Activated CD8-positive, alpha-beta memory T cell treated with anti-CD3 and anti-CD28 coated beads for 48 hours (primary cell): ENCODE data around the gene NUMA1.

ENCODE experiments used
- DNase-seq, 3 experiments: peaks; one replicate each; pipeline ENCODE4 v3.0.0-alpha.2; 2020; ENCODE audit warnings: low read depth in 2 of 3, low spot score in 2 of 3

Gene NUMA1

DNA sequence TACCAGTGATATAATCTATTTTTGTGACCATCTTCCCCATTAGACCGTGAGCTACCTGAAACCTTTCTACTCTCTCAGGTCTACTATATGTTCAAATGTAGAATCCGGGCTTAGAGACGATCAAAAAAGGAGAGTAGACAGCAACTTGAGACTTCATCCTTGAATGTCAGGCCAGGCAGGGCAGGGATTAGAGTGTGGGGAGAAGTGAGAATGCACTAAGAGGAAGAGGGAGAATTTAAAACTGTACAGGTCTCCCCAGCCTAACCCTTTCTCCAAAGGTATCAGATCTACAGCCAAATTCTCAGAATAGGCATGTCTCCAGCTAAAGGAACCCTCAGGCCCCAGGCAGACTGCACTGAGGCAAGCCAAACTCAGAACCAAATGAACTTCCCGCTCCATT lies 21.8 kb upstream of the NUMA1 start:
- no peak for DNase-seq

DNA sequence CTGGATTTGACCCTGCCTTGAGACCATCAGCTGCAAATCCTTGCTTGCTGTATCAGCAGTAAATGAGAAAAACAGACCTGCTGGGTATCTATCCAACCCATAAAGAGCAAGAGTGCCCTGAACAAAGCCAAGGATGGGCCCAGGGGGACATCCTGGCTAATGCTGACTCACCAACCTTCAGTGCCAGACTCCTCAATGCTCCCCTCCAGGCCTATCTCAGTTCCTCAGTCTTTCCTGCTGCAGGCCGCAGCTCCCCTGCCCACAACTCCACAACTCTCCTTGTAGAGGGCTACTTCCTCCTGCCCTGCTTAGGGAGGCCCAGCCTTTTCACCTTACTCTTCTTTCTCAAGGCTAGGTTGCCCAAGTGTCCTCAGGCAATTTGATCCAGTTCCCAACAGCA lies 20.1 kb upstream of the NUMA1 start:
- no peak for DNase-seq

DNA sequence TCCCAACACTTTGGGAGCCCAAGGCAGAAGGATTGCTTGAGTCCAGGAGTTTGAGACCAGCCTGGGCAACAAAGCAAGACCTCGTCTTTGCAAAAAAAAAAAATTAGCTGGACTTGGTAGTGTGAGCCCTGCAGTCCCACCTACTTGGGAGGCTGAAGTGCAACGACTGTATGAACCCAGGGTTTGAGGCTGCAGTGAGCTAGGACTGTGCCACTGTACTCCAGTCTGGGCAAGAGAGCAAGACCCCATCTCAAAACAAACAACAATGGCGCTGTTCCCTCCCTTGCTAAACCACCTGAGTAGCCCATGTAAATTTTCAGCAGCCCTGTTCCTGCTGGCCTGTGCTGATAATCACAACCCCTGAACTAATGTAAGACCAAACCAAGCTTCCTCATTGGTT lies 19.7 kb upstream of the NUMA1 start:
- DNase-seq = no peak

DNA sequence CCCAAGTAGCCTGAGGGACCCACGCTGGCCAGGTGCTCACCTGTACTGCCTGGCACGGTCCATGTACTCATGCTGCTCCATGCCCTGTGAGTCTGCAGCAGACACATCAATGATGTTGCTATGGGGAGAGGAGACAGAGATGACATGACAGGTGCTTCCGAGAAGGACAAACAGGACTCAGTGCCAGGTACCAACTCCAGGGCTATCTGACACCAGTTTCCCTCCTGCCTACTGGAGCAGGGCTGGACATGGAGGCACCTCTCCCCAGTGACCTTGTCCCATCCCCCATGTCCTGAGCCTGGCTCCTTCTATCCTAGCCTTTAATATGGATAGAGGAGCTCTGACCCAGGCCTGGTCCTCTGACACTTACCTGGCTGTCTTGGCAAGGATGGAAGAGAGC lies 18.4 kb upstream of the NUMA1 start:
- DNase-seq = no peak

DNA sequence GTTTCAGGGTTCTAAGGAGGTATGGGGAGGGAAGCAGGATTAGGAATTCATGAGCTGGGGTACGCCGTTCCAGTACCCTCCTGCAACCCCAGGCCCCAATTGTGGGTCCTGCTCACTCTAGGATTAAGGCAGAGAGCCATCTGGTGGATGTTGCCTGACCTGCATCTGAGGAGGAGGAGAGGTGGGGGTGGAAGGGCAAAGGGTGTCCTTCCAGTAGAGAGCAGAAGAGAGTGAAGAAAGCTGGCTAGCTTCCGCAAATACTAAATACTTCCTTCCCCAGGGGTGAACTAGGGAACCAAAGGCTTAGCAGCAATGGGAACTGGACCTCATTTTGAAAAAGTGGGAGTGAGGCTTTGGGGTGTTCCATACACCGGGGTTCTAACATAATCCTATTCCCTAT lies 10.9 kb upstream of the NUMA1 start:
- DNase-seq = no peak

DNA sequence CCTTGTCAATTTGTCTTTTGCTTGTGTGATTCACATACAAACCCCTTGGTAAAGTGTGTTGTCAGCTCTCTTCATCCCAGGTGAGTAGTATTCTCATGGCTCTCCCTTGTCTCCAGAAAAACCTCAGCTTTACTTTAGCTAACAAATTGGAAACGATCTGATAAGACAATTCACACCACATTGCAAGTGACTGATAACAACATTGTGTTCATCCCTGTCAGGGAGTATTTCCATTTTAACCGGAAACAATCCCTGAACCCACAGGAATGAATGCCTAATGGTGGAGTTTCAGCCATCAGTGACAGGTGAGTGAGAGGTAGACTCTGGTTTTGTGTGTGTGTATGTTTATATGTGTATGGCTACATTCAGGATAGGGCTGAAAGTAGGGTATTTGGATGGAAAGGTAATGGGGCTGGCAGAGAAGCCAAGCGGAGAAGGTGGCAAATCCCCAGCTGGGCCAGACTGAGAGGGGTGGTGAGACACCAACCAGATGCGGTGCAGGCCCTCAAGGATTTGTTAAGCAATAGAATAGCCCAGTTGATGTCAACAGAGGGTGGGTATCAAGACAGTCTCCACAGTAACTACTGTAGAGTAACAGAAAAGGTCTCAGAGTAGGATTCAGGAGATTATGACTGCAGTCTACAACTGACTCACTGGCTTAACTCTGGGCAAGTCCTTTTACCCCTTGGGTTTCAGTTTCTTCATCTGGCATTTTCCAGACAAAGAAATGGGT lies 7.9 kb upstream of the NUMA1 start:
- no peak for DNase-seq

DNA sequence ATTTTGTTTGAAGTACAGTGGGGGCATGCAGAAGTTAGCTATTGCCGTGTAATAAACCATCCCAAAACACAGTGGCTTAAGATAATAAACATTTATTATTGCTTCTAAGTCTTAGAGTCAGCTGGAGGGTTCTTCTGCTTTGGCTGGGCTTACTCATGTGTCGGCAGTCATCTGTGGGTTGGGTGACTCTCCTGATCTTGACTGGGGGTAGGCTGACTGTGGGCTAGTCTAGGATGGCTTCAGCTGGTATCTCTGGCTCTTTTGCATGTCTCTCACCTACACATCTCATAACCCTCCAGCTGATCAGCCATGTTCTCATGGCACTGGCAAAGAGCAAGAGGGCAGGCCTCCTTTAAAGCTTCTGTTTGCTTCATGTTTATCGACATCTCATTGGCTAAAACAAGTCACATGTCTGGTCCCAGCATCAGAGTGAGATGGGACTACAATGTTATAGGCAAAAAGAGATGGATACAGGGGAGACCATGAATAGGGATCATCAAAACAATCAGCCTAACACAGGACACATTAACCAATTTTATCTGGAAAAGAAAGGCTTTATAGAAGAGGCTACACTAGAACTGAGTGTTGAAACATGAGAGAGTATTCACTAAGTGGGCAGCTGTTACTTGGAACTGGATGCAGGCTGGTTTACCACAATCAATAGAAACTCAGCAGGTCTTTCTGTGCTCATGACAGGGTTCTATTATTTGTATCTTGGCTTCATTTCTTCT lies 5.4 kb upstream of the NUMA1 start:
- no peak for DNase-seq

DNA sequence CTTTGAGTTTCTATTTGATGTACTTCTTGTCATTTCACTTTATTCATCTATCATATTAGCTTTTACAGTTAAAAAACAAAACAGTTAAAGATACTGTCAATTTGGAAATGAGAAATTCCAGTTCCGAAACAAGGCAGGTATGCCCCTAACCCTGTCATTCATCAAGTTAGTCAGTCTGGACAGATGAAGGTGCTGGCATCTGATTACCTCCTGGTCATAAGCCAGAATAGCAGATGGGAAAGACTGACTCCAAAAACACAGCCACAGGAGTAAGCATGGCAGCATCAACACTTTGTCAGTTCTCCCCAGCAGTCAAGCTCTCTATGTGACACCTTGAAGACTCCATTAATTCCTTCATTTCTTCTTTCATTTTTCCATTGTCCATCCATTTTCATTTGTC lies 4.6 kb upstream of the NUMA1 start:
- no peak for DNase-seq

DNA sequence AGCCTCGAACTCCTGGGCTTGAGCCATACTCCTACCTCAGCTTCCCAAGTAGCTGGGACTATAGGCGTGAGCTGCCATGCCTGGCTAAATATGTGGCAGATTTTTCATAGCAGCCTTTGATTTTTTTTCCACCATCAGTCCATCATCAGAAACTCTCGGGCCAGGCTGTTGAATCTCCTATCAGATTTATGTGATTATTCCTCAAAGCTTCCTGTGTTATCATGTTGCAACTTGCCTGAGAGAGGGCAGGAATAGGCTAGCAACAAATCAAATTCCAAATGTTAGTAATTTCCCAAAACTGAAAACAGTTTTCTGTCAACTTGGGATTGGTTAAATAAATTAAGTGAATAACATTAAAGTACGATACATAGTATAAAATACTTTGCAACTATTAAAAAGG lies 3.7 kb upstream of the NUMA1 start:
- DNase-seq = no peak

DNA sequence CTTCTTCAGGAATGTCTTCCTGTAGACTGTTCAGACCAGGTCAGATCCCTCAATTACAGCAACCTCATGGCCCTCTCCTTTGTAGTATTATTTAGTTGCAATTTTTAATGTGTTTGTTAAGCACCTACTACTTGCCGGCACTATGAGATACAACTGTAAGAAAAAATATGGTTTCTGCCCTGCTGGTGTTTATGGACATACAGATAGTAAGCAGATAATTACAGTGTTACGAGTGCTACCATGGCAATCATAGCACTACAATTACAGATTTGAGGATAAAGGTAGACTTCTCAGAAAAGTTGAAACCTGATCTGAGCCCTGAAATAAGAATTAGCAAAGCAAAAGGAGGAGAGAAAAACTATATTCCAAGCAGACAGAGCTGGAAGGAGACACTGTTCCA lies 3.1 kb upstream of the NUMA1 start:
- DNase-seq = no peak

DNA sequence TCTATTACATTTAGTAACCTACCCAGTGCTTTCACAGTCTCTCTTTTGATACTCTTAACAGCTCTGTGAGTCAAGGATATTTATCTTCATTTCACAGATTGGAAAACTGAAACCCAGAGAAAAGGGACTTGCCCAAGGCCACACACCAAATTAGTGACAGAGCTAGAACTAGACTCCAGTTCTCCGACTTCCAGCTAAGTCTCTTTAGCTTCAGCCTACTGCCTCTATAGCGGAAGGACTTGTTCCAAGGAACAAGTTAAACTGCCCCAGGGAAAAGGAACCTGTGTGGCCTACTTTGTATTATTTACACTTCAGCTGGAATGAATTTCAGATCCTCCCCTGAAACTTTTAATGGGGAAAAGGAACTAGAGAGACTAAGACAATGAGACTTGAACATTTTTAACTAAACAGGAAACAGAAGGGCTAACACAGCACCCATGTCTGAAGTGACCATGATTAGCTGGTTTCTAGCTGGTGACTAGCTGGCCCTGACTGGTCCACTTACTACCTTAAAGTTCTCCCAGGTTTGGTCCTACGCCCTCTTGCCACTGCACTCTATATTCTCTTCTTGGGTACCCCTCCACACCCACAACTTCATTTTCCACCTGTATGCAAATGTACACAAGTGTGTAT lies 1.6 kb upstream of the NUMA1 start:
- DNase-seq = no peak

DNA sequence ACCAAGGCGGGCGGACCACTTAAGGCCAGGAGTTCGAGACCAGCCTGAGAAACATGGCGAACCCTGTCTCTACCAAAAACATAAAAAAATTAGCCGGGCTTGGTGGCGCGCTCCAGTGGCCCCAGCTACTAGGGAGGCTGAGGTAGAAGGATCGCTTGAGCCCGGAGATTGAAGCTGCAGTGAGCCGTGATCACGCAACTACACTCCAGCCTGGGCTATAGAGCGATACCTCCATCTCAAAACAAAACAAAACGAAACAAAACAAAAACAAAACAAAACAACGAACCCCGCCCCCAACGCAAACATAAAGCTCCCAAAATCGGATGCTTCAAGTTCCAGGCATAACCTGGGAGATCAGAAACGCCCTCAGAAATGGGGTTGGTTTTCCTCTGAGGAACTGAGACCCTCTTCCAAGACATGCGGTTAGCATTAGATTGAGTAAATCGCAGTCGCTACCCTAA lies 872 bp upstream of the NUMA1 start:
- no peak for DNase-seq

DNA sequence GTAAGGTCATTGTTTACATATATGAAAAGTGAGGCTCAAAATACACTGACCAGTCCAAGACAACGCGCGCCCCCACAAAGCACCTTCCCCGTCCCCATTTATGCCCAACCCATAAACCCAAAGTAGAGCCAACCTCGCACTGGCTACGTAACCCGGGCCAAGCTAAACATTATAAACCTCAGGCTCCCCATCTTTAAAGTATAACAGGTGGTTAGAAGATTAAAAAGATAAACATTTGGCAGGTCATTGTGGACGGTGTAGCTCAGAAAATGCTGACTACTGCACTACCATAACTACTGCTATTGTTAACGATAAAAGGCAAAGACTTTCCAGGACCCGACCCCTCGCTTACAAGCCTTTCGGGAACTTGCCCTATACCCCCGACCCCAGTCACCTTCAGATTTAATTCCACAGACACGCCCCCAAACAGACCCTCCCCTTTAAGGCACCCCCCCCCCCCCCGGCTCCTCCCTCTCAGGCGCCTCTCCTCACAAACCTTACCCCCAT lies 470 bp downstream of the NUMA1 start:
- no peak for DNase-seq

DNA sequence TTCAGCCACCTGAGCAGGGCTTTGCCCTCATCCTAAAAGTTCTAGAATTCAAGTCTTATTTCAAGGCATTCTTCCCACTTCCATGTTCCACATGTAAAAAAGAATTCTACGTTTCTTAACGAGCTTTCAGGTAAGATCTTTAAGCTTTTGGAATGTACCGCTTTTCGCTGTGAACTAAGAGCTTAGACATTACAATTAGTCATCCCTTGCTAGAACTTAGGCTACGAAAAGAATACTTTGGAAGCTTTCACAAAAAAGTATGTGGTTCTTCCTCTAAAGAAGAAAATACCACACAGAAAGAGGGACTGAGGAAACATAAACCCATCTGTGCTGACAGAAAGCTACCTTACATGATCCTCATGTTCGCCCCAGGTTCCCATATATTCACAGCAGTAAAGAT lies 1.9 kb downstream of the NUMA1 start:
- DNase-seq = no peak

DNA sequence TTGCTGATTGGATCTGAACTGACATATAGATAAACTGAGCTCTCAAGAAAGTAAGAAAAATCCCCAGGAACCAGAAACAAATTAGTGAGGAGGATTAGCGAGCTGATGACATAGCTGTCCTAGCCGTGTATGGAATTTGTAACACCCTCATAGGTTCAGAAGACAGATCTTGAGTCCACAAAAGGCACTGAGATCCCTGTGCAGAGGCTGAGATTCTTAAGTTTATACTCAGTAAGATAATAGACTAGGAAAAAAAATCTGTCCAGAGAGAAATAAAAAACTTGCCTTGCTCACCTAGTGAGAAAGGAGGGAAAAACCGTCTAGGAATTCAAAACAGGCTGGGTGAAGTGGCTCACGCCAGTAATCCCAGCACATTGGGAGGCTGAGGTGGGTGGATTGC lies 4.6 kb downstream of the NUMA1 start:
- DNase-seq = no peak

DNA sequence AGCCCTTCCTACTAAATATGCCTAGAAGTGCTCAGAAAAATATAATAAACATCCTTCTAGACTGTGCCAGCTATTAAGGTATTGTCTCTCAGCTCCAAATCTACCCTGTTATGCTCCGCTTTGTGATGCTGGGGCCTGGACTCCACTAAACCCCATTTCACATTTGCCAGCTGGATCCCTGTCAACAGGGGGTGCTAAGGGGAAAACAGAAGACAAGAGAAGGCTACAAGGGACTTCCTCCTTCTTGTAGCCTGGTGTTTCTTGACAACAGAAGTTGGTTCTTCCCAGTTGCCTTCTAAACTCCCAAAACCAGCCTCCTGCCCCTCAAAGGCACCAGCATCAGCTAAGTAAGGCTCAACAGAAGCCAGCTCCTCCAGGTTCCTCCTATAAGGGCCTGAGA lies 5.2 kb downstream of the NUMA1 start:
- no peak for DNase-seq

DNA sequence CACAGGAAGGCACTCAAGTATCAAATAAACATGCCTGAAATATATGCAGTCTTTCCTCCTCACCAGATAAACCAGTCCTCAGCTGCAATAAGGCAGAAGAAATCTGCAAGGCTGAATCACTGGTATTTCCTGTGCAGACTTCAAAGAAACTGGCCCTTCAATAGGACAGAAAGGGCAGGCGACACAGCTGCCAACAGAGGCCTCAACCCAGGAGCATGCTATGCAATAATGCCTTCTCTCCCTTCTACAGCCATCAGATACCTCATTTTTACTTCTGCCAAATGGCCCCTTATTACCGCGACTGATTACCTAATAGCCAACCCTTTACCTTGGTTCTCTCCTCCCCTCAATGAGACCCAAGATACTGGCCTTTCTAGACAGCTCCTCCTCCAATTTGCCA lies 8.0 kb downstream of the NUMA1 start:
- no peak for DNase-seq

DNA sequence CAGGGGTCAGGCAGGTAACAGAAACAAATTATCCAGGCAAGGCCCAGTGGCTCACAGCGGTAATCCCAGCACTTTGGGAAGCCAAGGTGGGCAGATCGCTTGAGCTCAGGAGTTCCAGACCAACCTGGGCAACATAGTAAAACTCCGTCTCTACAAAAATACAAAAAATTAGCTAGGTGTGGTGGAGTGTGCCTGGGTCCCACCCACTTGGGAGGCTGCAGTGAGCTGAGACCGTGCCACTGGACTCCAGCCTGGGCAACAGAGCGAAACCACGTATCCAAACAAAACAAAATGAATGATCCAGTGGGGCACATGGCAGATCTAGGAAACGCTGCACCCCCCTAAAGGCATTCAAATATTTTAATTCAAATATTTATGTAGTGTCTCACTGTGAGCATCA lies 9.9 kb downstream of the NUMA1 start:
- no peak for DNase-seq

DNA sequence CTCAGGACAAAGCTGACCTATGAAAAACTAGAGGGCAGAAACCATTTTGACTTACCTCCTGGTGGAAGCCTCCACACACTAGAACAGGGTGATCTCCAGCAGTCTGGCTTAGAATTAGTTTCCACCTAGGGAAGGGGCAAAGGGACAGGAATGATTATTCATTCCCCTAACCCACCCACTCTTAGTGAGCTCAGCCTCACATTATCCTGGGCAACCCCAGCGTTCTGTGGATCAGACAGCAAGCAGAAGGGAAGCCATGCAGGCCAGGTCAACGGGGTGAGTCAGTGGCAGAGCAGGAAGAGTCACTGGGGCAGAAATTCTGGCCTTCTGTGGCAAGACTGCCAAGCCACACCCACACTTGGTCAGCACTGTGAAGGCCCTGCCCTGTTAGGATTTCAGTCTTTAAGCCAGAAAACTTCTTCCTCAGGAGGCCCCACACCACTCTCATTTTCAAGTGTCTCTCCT lies 10.5 kb downstream of the NUMA1 start:
- no peak for DNase-seq

DNA sequence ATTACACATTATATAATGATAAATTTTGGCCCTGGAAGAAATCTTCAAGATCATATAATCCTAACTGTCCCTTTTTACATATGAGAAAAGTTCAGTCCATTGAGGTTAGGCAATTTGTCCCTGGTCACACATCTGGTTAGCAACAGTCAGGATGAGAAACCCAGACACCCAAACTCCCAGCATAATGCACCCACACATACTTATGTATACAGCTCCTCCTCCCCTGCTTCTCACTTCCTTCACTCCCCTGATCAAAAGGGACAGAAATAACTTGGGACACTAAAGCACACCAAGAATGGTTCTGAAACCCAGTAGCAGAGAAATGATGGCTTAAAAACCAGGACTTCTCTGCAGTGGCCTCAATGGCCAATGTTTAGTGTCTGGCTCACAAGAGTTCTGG lies 11.1 kb downstream of the NUMA1 start:
- DNase-seq = no peak

DNA sequence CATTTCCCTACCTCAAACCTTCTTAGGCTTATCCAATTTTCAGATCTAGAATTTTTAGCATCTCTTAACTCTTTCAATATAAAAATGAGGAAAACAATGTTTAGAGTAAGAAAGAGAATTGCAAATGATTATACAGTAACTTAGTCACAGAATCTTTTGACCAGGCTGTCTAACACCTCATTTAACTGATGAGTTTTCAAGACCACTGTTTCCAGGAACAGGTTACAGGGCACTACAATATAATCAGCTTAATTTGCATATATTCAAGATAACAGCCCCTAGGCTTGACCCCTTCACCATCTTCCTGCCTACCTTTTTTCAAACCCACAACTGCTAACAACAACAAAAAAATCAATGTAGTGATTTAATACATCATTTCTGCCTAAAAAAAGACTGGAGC lies 12.7 kb downstream of the NUMA1 start:
- no peak for DNase-seq

DNA sequence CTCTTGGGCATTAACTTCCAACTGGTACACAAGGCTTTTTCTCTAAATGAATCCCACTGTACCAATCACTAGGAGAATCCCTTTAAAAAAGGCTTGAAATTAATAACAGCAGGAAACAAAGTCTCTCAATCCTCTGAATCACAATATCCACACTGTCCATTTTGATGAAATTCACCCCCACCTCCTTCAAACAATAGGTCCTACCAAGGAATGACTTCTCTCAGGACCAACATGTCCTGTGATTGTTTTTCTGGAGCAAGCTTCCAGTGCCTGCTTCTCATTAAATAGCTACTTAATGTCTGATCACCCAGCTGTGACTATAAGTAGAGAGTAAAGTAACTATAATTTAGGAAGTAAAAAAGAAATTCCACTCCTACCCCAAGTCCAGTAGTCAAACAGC lies 13.1 kb downstream of the NUMA1 start:
- no peak for DNase-seq
